Measurements from ENCODE around the gene SPATA16.

The SPATA16 gene

DNA sequence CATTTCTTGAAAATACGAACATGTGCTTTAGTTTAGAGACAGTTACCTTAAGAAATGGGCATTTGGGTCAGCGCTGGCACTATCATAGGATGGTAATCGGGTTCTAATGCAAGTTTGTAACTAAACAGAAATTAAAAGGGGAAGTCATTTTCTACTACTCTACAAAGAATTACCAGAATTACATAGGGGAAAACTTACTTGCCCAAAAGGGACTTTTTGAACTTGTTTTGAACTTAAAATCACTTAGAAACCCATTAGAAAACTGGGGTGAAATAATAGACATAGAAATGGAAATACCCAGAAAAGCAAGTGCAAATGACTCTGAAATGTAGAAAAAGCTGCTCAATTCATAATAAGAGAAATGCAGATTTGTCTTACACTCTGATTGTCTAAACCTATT is 44.9 kb downstream of the SPATA16 start:
- TF ChIP-seq, protein P1, sequence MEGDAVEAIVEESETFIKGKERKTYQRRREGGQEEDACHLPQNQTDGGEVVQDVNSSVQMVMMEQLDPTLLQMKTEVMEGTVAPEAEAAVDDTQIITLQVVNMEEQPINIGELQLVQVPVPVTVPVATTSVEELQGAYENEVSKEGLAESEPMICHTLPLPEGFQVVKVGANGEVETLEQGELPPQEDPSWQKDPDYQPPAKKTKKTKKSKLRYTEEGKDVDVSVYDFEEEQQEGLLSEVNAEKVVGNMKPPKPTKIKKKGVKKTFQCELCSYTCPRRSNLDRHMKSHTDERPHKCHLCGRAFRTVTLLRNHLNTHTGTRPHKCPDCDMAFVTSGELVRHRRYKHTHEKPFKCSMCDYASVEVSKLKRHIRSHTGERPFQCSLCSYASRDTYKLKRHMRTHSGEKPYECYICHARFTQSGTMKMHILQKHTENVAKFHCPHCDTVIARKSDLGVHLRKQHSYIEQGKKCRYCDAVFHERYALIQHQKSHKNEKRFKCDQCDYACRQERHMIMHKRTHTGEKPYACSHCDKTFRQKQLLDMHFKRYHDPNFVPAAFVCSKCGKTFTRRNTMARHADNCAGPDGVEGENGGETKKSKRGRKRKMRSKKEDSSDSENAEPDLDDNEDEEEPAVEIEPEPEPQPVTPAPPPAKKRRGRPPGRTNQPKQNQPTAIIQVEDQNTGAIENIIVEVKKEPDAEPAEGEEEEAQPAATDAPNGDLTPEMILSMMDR (IDR thresholded peaks at IDR 0.05; ENCODE audit: borderline replicate concordance, insufficient read depth, low read depth, low read length): no peak
- no peak overlapping the region for H3K4me3 ChIP-seq (ENCODE audit: low read depth, low read length)

- H3K4me3 ChIP-seq (ENCODE audit: low read depth, low read length): no peak overlapping the region
Measured at GRCh38 chr3:173092038-173092437, 49.0 kb downstream of the SPATA16 start.

GRCh38 chr3:173090492-173090891 is 50.5 kb downstream of the SPATA16 start:
- TF ChIP-seq, protein P1 (IDR thresholded peaks at IDR 0.05; ENCODE audit: borderline replicate concordance, insufficient read depth, low read depth, low read length): no peak
- no peak overlapping the region for H3K4me3 ChIP-seq (ENCODE audit: low read depth, low read length)

More at GRCh38 chr3:173092038-173092437, 49.0 kb downstream of the SPATA16 start:
- TF ChIP-seq, protein P1 (IDR thresholded peaks at IDR 0.05; ENCODE audit: borderline replicate concordance, insufficient read depth, low read depth, low read length): no peak

DNA sequence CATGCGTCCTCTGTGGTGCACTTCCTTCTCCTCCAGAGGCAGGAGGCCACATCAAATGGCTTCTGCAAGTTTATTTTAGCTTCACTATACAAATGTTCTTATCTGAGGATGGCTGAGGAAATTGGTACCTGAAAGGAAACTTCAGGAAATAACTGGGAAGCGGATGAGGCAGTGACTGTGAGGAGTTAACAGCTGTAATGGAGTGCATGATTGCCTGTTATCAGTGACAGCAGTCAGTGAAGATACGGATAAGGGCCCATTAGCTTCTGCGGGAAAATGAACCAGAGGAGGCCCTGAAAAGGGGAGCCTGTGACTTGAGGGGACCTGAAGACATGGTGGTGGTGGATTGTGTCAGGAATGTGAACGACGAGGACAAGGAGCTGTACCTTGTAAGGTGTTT is 51.8 kb downstream of the SPATA16 start:
- TF ChIP-seq, protein P1 (IDR thresholded peaks at IDR 0.05; ENCODE audit: borderline replicate concordance, insufficient read depth, low read depth, low read length): no peak
- no peak overlapping the region for H3K4me3 ChIP-seq (ENCODE audit: low read depth, low read length)

DNA sequence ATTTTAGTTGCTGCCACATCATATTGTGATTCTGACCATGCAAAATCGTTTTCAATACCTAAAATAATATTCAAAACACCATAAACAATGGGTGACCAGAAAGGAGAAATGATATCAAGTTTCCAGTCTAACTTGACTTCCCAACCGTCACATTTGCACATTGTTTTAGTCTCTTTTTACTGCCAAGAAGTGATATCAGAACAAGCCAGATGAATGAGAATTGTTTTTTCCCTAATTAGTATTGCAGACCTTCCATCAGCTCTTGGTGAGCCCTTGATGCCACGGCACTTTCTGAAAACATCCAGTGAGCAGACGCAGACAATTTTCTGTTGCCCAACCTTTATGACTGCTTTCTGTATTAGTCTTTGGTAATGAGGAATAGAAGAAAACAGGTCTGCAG is 62.5 kb downstream of the SPATA16 start:
- TF ChIP-seq, protein P1 (IDR thresholded peaks at IDR 0.05; ENCODE audit: borderline replicate concordance, insufficient read depth, low read depth, low read length): no peak
- H3K4me3 ChIP-seq (ENCODE audit: low read depth, low read length): no peak overlapping the region

DNA sequence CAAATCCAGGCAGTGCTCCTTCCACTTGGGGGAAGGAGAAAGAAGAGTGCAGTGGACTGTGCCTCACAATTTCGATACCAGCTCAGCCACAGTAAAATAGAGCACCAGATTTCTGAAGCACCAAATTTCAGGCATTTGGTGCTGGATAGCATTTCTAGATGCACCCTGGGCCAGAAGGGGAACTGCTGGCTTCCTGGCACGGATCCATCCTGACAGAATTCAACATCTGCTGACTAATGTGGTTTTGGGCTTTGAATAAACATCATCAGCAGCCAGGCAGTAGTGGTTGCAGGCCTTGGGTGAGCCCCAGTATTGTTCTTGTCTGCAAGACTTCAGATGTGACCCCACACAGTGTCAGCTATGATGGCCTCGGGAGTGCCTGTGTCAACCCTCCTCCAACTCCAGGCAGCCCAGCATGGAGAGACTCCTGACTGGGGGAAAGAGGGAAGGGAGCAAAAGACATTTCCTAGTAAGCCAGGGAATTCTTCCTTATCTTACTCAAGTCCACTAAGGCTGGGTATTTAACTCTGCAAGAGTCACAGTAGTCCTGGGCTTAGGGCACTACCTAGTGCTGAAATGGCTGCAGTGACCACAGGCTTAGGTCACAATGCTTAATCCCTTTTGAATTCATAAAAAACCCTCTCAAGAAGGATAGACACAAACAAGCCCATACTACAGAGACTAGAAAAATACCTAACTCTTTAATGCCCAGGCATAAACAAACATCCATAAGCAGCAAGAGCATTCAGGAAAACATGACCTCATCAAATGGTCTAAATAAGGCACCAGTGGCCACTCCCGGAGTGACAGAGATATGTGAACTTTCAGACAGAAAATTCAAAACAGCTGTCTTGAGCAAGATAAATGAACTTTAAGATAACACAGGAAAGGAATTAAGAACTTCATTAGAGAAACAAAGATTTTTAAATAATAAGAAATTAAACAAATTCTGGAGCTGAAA is 74.7 kb downstream of the SPATA16 start:
- no peak overlapping the region for H3K4me3 ChIP-seq (ENCODE audit: low read depth, low read length)
- TF ChIP-seq, protein P1 (IDR thresholded peaks at IDR 0.05; ENCODE audit: borderline replicate concordance, insufficient read depth, low read depth, low read length): no peak

- H3K4me3 ChIP-seq (ENCODE audit: low read depth, low read length): no peak overlapping the region
- TF ChIP-seq, protein P1 (IDR thresholded peaks at IDR 0.05; ENCODE audit: borderline replicate concordance, insufficient read depth, low read depth, low read length): no peak
Measured at GRCh38 chr3:173065543-173065981, 75.5 kb downstream of the SPATA16 start.
